Activated T-helper 1 cell treated with Interleukin-2 at 50 U/mL for 16 hours (primary cell): ENCODE data around the gene UBR2.
A peak's percentile ranks its signal among the peaks of the same experiment; 100 is the strongest.
"Not testable (repeated sequence)": the region's sequence is repeated elsewhere in the genome, so short reads cannot be mapped to it uniquely, and the experiment has no call there.

ENCODE experiments used
- DNase-seq: peaks from one replicate; pipeline ENCODE4 v3.0.0-alpha.2; 2020; ENCODE audit warnings: low read depth

The UBR2 gene

GRCh38 chr6:42693725-42694323, 130.0 kb downstream of the UBR2 start:
- DNase-seq = no peak

GRCh38 chr6:42694586-42694985, 130.8 kb downstream of the UBR2 start:
- no peak for DNase-seq

- no peak for DNase-seq
Observed at GRCh38 chr6:42696526-42697267, 132.9 kb downstream of the UBR2 start.

GRCh38 chr6:42697268-42697655, 133.4 kb downstream of the UBR2 start:
- DNase-seq = no peak

GRCh38 chr6:42698217-42698616, 134.4 kb downstream of the UBR2 start:
- no peak for DNase-seq

GRCh38 chr6:42702200-42702599, 138.4 kb downstream of the UBR2 start:
- DNase-seq = no peak

- not testable (repeated sequence) for DNase-seq
Observed at GRCh38 chr6:42702786-42703185, 139.0 kb downstream of the UBR2 start.

- DNase-seq = no peak
Observed at GRCh38 chr6:42704251-42704936, 140.6 kb downstream of the UBR2 start.

GRCh38 chr6:42704937-42705374, 141.1 kb downstream of the UBR2 start:
- DNase-seq = no peak

- no peak for DNase-seq
Observed at GRCh38 chr6:42707595-42707994, 143.8 kb downstream of the UBR2 start.

GRCh38 chr6:42708096-42708495, 144.3 kb downstream of the UBR2 start:
- no peak for DNase-seq

GRCh38 chr6:42709871-42710270, 146.0 kb downstream of the UBR2 start:
- DNase-seq = no peak

- no peak for DNase-seq
Observed at GRCh38 chr6:42710316-42710715, 146.5 kb downstream of the UBR2 start.

GRCh38 chr6:42711930-42712329, 148.1 kb downstream of the UBR2 start:
- no peak for DNase-seq

GRCh38 chr6:42714098-42714761, 150.4 kb downstream of the UBR2 start:
- DNase-seq = no peak

- DNase-seq = no peak
Observed at GRCh38 chr6:42715871-42716270, 152.0 kb downstream of the UBR2 start.

GRCh38 chr6:42720739-42721138, 156.9 kb downstream of the UBR2 start:
- DNase-seq = no peak

- no peak for DNase-seq
Observed at GRCh38 chr6:42722497-42722896, 158.7 kb downstream of the UBR2 start, which contains the start of gene PRPH2. PRPH2 (minus strand) TSS chr6:42722597; CDS start chr6:42722334, 263 bp downstream.

GRCh38 chr6:42724825-42725224, 161.0 kb downstream of the UBR2 start:
- no peak for DNase-seq

- no peak for DNase-seq
Observed at GRCh38 chr6:42726026-42726425, 162.2 kb downstream of the UBR2 start.

- peak; percentile 52 for DNase-seq
Observed at GRCh38 chr6:42726485-42727086, 162.8 kb downstream of the UBR2 start.

GRCh38 chr6:42727087-42727611, 163.3 kb downstream of the UBR2 start:
- DNase-seq = no peak
